KOPT-K1 (cell line): ENCODE data around the gene PTPRT.

ENCODE experiments used
- H3K27ac ChIP-seq: fragments of 200-600 bp; sonication (generic); 2 replicates; pipeline ENCODE4 v1.5.1; 2016; ENCODE audit warnings: antibody characterized with exemption, mild to moderate bottlenecking, low read depth, low read length; ENCODE audit not compliant: poor library complexity, severe bottlenecking
- H3K36me3 ChIP-seq: fragments of 200-600 bp; sonication (generic); 2 replicates; pipeline ENCODE4 v1.5.1; 2017; ENCODE audit warnings: antibody characterized with exemption, mild to moderate bottlenecking, low read length, moderate library complexity; ENCODE audit not compliant: insufficient read depth
- H3K9me3 ChIP-seq: fragments of 200-600 bp; sonication (generic); 2 replicates; pipeline ENCODE4 v1.5.1; 2017; ENCODE audit warnings: antibody characterized with exemption, low read length, mild to moderate bottlenecking; ENCODE audit not compliant: insufficient read depth, poor library complexity, severe bottlenecking

PTPRT gene

GRCh38 chr20:42652266-42652665, 537.4 kb downstream of the PTPRT start:
- Histone ChIP-seq H3K9me3 (no peaks in the 10 kb centered on the region), H3K27ac (no peak overlapping the region), H3K36me3 (no peaks in the 10 kb centered on the region)

GRCh38 chr20:42650191-42650746, 539.4 kb downstream of the PTPRT start:
- Histone ChIP-seq H3K9me3 (no peaks in the 10 kb centered on the region), H3K36me3 (no peaks in the 10 kb centered on the region), H3K27ac (no peak overlapping the region)

GRCh38 chr20:42649748-42650147, 540.0 kb downstream of the PTPRT start:
- Histone ChIP-seq H3K27ac (no peak overlapping the region), H3K36me3 (no peaks in the 10 kb centered on the region), H3K9me3 (no peaks in the 10 kb centered on the region)

- no peaks in the 10 kb centered on the region for H3K9me3 ChIP-seq
These were observed 543.5 kb downstream of the PTPRT start for GRCh38 chr20:42646250-42646649.

GRCh38 chr20:42641886-42642285, 547.8 kb downstream of the PTPRT start:
- H3K27ac ChIP-seq = no peak overlapping the region
- no peaks in the 10 kb centered on the region for H3K9me3 ChIP-seq
- no peaks in the 10 kb centered on the region for H3K36me3 ChIP-seq

More at GRCh38 chr20:42646250-42646649, 543.5 kb downstream of the PTPRT start:
- Histone ChIP-seq H3K27ac (no peak overlapping the region), H3K36me3 (no peaks in the 10 kb centered on the region)

- H3K9me3 ChIP-seq = no peaks in the 10 kb centered on the region
- no peak overlapping the region for H3K27ac ChIP-seq
- H3K36me3 ChIP-seq = no peaks in the 10 kb centered on the region
These were observed 550.6 kb downstream of the PTPRT start for GRCh38 chr20:42639140-42639539.

GRCh38 chr20:42635699-42636411, 553.9 kb downstream of the PTPRT start:
- Histone ChIP-seq H3K9me3 (no peaks in the 10 kb centered on the region), H3K36me3 (no peaks in the 10 kb centered on the region), H3K27ac (no peak overlapping the region)

- Histone ChIP-seq H3K36me3 (no peaks in the 10 kb centered on the region), H3K27ac (no peak overlapping the region), H3K9me3 (no peaks in the 10 kb centered on the region)
These were observed 555.5 kb downstream of the PTPRT start for GRCh38 chr20:42634156-42634555.

- H3K36me3 ChIP-seq = no peaks in the 10 kb centered on the region
- H3K9me3 ChIP-seq = no peaks in the 10 kb centered on the region
- no peak overlapping the region for H3K27ac ChIP-seq
These were observed 561.0 kb downstream of the PTPRT start for GRCh38 chr20:42628683-42629082.

GRCh38 chr20:42613076-42613475, 576.6 kb downstream of the PTPRT start:
- Histone ChIP-seq H3K36me3 (no peaks in the 10 kb centered on the region), H3K9me3 (no peaks in the 10 kb centered on the region), H3K27ac (no peak overlapping the region)

GRCh38 chr20:42611889-42612837, 577.5 kb downstream of the PTPRT start:
- H3K27ac ChIP-seq = no peak overlapping the region
- no peaks in the 10 kb centered on the region for H3K9me3 ChIP-seq
- no peaks in the 10 kb centered on the region for H3K36me3 ChIP-seq

GRCh38 chr20:42611423-42611822, 578.3 kb downstream of the PTPRT start:
- Histone ChIP-seq H3K36me3 (no peaks in the 10 kb centered on the region), H3K9me3 (no peaks in the 10 kb centered on the region), H3K27ac (no peak overlapping the region)

GRCh38 chr20:42610070-42610469, 579.6 kb downstream of the PTPRT start:
- Histone ChIP-seq H3K36me3 (no peaks in the 10 kb centered on the region), H3K27ac (no peak overlapping the region), H3K9me3 (no peaks in the 10 kb centered on the region)

- Histone ChIP-seq H3K9me3 (no peaks in the 10 kb centered on the region), H3K36me3 (no peaks in the 10 kb centered on the region), H3K27ac (no peak overlapping the region)
These were observed 580.1 kb downstream of the PTPRT start for GRCh38 chr20:42609618-42610017.
